Measurements from ENCODE around the gene ARHGAP10. TPM values are rescaled to one million over a fixed set of nuclear protein-coding genes. Genes with fewer than 3 reads are reported as not detected.

The ARHGAP10 gene
- total and polyA plus RNA-seq, 2 donors (not counting 1 experiment from before 2014, with no cell fraction given), result 0.10 to 0.34 TPM

GRCh38 chr4:147717878-147718277 is 14.0 kb upstream of the ARHGAP10 start:
- no peaks in the 10 kb centered on the region for H3K9me3 Mint-ChIP-seq (ENCODE audit: insufficient read depth)
- ChIA-PET CTCF (no interaction called here), POLR2A (no interaction called here)
- Histone ChIP-seq H2AFZ (ENCODE audit: insufficient read depth, low read depth, low read length, poor library complexity, severe bottlenecking) (no peak overlapping the region), H3K4me1 (ENCODE audit: control insufficient read depth in 2 of 2, insufficient read depth in 2 of 2, low read length in 2 of 2) (no peaks in the 10 kb centered on the region), H3K4me2 (replicated peaks; ENCODE audit: low read depth, low read length, poor library complexity, severe bottlenecking) (no peak overlapping the region), H3K4me3 (ENCODE audit: control extremely low read depth in 1 of 5, extremely low read depth in 1 of 5, insufficient read depth in 1 of 5, low read depth in 2 of 5, low read length in 4 of 5) (no peak overlapping the region), H3K27me3 (replicated peaks in 1 of 4; ENCODE audit: control extremely low read depth in 1 of 4, control insufficient read depth in 3 of 4, insufficient read depth in 4 of 4, low read length in 3 of 4) (peaks cover 0 to 4% (median 0%) of the 10 kb centered on the region in 4 experiments), H3K9me3 (ENCODE audit: control extremely low read depth in 1 of 3, control insufficient read depth in 2 of 3, insufficient read depth in 1 of 3, low read length in 2 of 3) (no peaks in the 10 kb centered on the region), H4K20me1 (ENCODE audit: control insufficient read depth, insufficient read depth, low read length, poor library complexity, severe bottlenecking) (no peaks in the 10 kb centered on the region), H3K27ac (ENCODE audit: low read length in 2 of 2) (no peak overlapping the region), H3K79me2 (ENCODE audit: control insufficient read depth, insufficient read depth, low read length) (no peaks in the 10 kb centered on the region), H3K36me3 (replicated peaks in 1 of 2; ENCODE audit: control extremely low read depth in 1 of 2, control insufficient read depth in 1 of 2, extremely low read depth in 1 of 2, insufficient read depth in 2 of 2, low read length in 1 of 2) (no peaks in the 10 kb centered on the region), H3K9ac (ENCODE audit: low read length) (no peak overlapping the region)
- H3K27me3 Mint-ChIP-seq, result peaks cover 20% of the 10 kb centered on the region
- intact Hi-C loops (cut with micrococcal nuclease), result no loop called here
- DNase-seq (no peak), ATAC-seq (ENCODE audit: low read depth) (no peak)
- no peak for TF ChIP-seq EZH2 (IDR thresholded peaks at IDR 0.05; ENCODE audit: borderline replicate concordance, insufficient read depth, low read depth, low read length, poor library complexity, severe bottlenecking)
- no peak for TF ChIP-seq CTCF (IDR thresholded peaks at IDR 0.05)
- H3K4me3 Mint-ChIP-seq, result no peak overlapping the region
- H3K27ac Mint-ChIP-seq, result no peak overlapping the region
- no CpG with 5 or more reads among the region's 1 CpG for WGBS (ENCODE audit: insufficient coverage)
- no peaks in the 10 kb centered on the region for H3K4me1 Mint-ChIP-seq

- Histone ChIP-seq H3K4me3 (ENCODE audit: control extremely low read depth in 1 of 5, extremely low read depth in 1 of 5, insufficient read depth in 1 of 5, low read depth in 2 of 5, low read length in 4 of 5) (no peak overlapping the region), H4K20me1 (ENCODE audit: control insufficient read depth, insufficient read depth, low read length, poor library complexity, severe bottlenecking) (no peaks in the 10 kb centered on the region), H3K36me3 (replicated peaks in 1 of 2; ENCODE audit: control extremely low read depth in 1 of 2, control insufficient read depth in 1 of 2, extremely low read depth in 1 of 2, insufficient read depth in 2 of 2, low read length in 1 of 2) (no peaks in the 10 kb centered on the region), H2AFZ (ENCODE audit: insufficient read depth, low read depth, low read length, poor library complexity, severe bottlenecking) (no peak overlapping the region), H3K27me3 (replicated peaks in 1 of 4; ENCODE audit: control extremely low read depth in 1 of 4, control insufficient read depth in 3 of 4, insufficient read depth in 4 of 4, low read length in 3 of 4) (no peaks in the 10 kb centered on the region), H3K4me2 (replicated peaks; ENCODE audit: low read depth, low read length, poor library complexity, severe bottlenecking) (no peak overlapping the region), H3K79me2 (ENCODE audit: control insufficient read depth, insufficient read depth, low read length) (no peaks in the 10 kb centered on the region), H3K9me3 (ENCODE audit: control extremely low read depth in 1 of 3, control insufficient read depth in 2 of 3, insufficient read depth in 1 of 3, low read length in 2 of 3) (no peaks in the 10 kb centered on the region), H3K27ac (ENCODE audit: low read length in 2 of 2) (no peak overlapping the region), H3K4me1 (ENCODE audit: control insufficient read depth in 2 of 2, insufficient read depth in 2 of 2, low read length in 2 of 2) (no peaks in the 10 kb centered on the region), H3K9ac (ENCODE audit: low read length) (no peak overlapping the region)
- intact Hi-C loops (cut with micrococcal nuclease), result no loop called here
- ChIA-PET CTCF (no interaction called here), POLR2A (no interaction called here)
- no peaks in the 10 kb centered on the region for H3K9me3 Mint-ChIP-seq (ENCODE audit: insufficient read depth)
- DNase-seq (no peak), ATAC-seq (ENCODE audit: low read depth) (no peak)
- no peak overlapping the region for H3K27ac Mint-ChIP-seq
- no peak overlapping the region for H3K4me3 Mint-ChIP-seq
- H3K27me3 Mint-ChIP-seq, result peaks cover 13% of the 10 kb centered on the region
- TF ChIP-seq EZH2 (IDR thresholded peaks at IDR 0.05; ENCODE audit: borderline replicate concordance, insufficient read depth, low read depth, low read length, poor library complexity, severe bottlenecking), result no peak
- TF ChIP-seq CTCF (IDR thresholded peaks at IDR 0.05), result no peak
- WGBS (ENCODE audit: insufficient coverage), result 69% methylated on average over 3 of the region's 5 CpGs
- H3K4me1 Mint-ChIP-seq, result no peaks in the 10 kb centered on the region
Measured at GRCh38 chr4:147723326-147723725, 8.6 kb upstream of the ARHGAP10 start.

Measured in B cell (primary cell).